Esophagus muscularis mucosa (tissue), 3 donors: ENCODE results near the gene PIK3R2.

ENCODE experiments used
- CTCF ChIP-seq, 3 experiments: fragments of 200-600 bp in 2 of 3; fragments of 450-650 bp in 1 of 3; sonication (generic) in 2 of 3; IDR thresholded peaks; one replicate each; pipeline ENCODE4 v1.5.1; 2017 to 2019; ENCODE audit warnings: antibody characterized with exemption in 3 of 3, mild to moderate bottlenecking in 2 of 3, moderate library complexity in 1 of 3
- POLR2A ChIP-seq: fragments of 450-650 bp; IDR thresholded peaks from one replicate; pipeline ENCODE4 v1.6.1; 2017; ENCODE audit warnings: antibody characterized with exemption, moderate library complexity, mild to moderate bottlenecking, low read depth

- no peak for TF ChIP-seq CTCF (IDR thresholded peaks at IDR 0.05)
- TF ChIP-seq POLR2A, result no peak
Observed at GRCh38 chr19:18109733-18110608, 43.0 kb upstream of the PIK3R2 start.
